Measurements from ENCODE around the gene PDE4A.
"Not testable (repeated sequence)": the region's sequence is repeated elsewhere in the genome, so short reads cannot be mapped to it uniquely, and the experiment has no call there.

PDE4A gene

DNA sequence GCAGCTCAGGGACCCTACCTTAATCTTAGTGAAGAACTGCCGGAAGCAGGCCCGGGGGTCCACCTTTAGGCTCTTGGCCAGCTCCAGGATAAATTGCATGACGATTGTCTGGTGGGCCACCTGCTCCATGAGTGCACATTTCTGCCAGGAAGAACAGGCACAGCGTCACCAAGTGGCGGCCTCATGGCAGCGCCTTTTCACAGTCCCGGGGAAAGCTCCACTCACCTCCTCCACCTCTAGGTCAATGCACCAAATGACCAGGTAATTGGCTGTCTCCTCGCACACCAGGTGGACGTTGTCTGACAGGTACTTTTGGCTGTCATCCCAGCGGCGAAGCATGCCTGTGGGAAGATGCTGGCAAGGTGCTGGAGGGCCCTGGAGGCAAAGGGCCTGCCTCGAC is 25.3 kb upstream of the PDE4A start:
- no peak for FAIRE-seq
- TF ChIP-seq POLR2A (IDR thresholded peaks at IDR 0.05; ENCODE audit: low read depth, low read length), result no peak
- DNase-seq (ENCODE audit: insufficient read length, low spot score), result no peak

DNA sequence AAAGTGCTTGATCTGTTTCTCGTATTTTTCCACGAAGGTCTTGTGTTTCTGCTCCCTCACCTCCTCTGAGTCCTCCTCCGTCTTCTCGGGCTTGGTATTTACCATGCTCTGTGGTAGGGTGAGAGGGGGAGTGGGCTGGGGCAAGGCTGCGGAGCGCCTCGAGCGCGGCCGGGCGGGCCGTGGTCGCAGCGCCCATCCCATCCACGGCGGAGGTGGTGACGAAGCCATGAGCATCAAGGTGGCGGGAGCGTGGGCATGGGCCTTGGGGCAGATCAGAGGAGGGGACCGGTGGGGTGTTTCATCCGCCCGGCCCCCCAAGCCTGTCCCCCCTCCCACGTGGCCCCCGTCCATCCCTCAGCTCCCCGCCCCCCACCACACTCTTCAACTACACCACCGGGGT is 24.9 kb upstream of the PDE4A start:
- no peak for DNase-seq (ENCODE audit: insufficient read length, low spot score)
- TF ChIP-seq POLR2A (IDR thresholded peaks at IDR 0.05; ENCODE audit: low read depth, low read length), result no peak
- no peak for FAIRE-seq

DNA sequence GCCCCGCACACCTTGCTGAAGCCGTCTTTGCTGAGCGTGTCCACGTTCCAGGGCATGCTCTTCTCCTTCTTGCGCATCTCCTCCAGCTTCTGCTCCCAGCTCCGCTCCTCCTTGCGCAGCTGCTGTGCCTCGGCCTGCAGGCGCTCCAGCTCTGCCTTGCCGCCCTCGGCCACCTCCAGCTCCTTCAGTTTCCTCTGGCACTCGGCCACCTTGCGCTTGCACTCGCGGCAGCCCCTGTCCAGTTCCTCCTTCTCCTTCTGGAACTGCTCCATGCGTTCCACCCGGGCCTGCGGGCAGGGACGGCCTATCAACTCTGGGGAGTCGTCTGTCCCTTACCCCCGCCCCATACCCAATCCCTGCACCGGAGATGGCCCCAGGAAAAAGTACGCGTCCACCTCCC is 24.4 kb upstream of the PDE4A start:
- FAIRE-seq, result no peak

DNA sequence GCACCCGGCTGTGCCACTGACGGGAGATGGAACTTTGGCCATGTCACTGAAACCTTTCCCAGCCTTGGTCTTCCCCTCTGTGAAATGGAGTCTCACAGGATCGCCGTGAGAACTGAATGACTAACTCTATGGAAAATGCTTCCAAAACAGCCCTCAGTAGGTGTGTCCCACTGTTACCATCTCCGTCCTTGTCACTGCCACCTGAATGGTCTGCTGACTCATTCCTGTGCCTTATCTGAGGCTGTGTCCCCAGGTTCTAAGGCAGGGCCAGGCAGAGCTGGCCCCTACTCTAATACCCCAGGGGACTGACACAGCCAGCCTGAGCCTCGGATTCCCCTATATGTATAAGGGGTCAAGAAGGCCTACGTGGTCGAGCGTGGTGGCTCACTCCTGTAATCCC is 21.5 kb upstream of the PDE4A start:
- DNase-seq (ENCODE audit: insufficient read length, low spot score) (no peak), FAIRE-seq (no peak)
- TF ChIP-seq POLR2A (IDR thresholded peaks at IDR 0.05; ENCODE audit: low read depth, low read length), result no peak

More for the DNA sequence above, 24.4 kb upstream of the PDE4A start:
- no peak for DNase-seq (ENCODE audit: insufficient read length, low spot score)
- TF ChIP-seq POLR2A (IDR thresholded peaks at IDR 0.05; ENCODE audit: low read depth, low read length), result no peak

DNA sequence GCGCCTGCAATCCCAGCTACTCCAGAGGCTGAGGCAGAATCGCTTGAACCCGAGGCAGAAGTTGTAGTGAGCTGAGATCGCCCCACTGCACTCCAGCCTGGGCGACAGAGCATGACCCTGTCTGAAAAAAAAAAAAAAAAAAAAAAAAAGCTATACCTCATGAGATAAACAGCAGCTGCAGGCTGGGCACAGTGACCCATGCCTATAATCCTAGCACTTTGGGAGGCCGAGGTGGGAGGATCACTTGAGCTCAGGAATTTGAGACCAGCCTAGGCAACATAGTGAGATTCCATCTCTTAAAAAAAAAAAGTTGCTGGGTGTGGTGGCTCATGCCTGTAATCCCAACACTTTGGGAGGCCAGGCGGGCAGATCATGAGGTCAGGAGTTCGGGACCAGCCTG is 21.0 kb upstream of the PDE4A start:
- not testable (repeated sequence) for DNase-seq (ENCODE audit: insufficient read length, low spot score); FAIRE-seq

DNA sequence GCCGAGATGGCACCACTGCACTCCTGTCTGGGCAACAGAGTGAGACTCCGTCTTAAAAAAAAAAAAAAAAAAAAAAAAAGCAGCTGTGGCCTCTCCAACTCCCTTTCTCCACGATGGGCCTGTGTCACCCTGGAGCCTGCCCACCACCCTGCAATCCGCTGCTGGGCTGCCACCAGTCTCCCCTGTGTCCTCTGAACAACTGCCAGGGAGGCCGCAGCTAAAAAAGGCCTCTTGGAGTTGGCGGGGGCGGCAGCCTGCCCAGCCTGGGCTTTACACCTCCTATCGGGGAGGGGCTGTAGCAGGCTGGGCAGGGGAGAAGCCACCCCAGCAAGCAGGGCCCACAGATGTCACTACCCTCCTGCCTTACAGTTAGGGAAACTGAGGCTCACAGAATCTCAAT is 20.5 kb upstream of the PDE4A start:
- DNase-seq (ENCODE audit: insufficient read length, low spot score) (no peak), FAIRE-seq (no peak)
- no peak for TF ChIP-seq POLR2A (IDR thresholded peaks at IDR 0.05; ENCODE audit: low read depth, low read length)

DNA sequence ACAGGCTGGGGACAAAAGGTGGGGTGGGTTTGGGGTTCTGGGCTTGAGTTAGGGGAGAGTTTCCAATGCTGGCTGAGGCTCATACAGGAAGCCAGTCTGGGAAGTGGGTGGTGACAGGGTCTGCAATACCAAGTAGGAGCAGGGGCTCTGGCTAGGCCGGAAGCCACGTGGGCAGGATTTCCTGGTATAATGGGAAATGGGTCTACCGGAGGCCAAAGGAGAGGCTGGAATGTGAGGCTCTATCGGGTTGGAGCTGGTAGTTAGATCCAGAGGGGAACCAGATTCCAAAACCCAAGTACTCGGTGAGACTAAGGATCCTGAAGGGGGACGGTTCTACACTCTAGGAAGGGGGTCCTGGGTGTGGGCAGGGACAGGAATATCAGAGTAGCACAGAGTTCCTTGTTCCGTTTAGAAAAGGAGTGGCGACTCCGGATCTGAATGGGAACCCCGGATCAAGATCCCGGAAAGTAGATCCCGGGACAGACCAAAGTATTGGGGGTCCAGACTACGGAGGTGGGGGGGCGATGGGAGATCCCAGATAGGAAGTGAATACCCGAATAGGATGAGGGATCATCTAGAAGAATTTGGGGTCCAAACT is 17.8 kb upstream of the PDE4A start:
- no peak for TF ChIP-seq POLR2A (IDR thresholded peaks at IDR 0.05; ENCODE audit: low read depth, low read length)
- DNase-seq (ENCODE audit: insufficient read length, low spot score) (no peak), FAIRE-seq (no peak)

DNA sequence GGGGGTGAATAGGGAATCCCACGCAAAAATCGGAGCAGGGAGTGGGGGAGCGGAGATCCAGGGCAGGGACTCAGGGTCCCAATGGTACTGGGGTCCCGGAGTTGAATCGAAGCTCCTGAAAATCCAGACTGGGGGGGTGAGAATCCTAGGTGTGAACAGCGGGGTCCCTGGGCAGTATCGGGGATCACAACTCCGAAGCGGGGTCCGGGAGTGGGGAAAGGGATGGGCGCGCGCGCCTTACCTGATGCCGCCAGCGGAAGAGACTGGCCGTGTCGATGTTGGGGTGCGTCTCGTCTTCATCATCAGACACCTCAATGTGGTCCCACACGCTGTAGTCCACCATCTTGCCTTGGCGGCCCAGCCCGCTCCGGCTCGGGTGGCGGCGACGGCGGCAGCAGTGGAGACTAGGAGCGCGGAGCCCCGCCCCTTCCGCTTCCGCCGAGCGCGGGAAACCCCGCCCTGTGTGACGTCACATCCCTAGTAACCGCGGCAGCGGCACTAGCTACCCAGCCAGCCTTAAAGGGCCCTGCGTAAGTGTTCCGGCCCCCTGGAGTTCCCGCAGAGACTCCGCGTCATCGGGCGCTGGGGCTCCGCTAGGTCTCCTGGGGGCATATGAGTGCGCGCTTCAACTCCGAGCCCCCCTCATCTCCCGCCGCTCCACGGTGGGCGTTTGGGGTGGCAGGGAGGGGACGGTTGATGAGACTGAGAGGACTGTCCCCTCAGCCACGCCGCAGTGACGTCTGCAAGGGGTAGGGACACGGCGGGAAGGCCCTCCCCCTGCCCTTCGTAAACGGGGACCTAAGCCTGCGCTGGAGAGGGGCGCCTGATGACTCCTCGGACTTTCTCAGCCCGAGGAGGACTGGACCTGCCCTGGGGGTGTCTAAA is 17.0 kb upstream of the PDE4A start, which contains the start of gene CDC37:
Gene CDC37, minus strand, starts transcription at position 406 of the 885 bp plus-strand sequence. Its CDS starts 63 bp downstream, at position 343.
- DNase-seq (ENCODE audit: insufficient read length, low spot score) (peak; percentile 96), FAIRE-seq (no peak)
- TF ChIP-seq POLR2A (IDR thresholded peaks at IDR 0.05; ENCODE audit: low read depth, low read length), result peak; percentile 97

DNA sequence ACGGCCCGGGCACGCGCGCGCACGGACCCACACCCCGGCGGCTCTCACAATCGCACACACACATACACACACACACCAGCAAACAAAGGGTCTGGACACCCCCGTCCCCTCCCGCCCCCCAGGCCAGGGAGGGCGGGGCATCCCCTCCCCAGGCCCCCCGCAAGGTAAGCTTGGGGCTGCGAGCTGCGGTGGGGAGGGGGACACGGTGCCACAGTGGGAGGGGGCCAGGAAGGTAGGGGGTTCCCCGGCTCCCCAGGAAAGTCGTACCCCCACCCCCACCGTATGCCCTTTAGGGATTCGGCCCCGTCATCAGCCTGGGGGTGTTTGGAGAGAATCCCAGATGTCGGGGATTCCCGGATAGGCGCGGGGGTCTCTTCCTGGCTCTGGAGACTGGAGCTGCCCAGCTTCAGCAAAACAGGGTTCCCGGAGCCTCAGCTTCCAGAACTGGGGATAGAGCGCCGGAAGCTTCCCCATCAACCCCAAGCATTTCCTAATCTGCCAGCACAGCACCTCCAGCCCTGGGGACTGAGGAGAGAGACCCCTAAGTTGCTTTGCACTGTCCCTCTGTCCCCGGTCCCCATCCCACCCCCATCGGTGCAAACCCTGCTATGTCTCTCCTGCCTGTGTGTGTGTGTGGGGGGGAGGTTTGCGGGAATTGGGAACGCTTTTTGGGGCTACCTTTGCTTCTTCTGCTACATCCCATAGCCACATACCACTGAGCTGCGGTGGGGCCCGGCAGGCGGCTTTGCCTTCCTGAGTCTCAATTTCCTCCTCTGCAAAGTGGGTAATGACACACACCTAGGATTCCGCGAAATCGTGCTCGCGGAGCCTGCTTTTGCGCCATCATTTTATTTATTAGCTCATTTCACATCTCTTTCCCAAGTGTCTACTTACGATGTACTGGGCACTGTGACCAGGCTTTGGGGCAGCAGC is 15.2 kb upstream of the PDE4A start:
- no peak for TF ChIP-seq POLR2A (IDR thresholded peaks at IDR 0.05; ENCODE audit: low read depth, low read length)
- DNase-seq (ENCODE audit: insufficient read length, low spot score) (no peak), FAIRE-seq (no peak)

DNA sequence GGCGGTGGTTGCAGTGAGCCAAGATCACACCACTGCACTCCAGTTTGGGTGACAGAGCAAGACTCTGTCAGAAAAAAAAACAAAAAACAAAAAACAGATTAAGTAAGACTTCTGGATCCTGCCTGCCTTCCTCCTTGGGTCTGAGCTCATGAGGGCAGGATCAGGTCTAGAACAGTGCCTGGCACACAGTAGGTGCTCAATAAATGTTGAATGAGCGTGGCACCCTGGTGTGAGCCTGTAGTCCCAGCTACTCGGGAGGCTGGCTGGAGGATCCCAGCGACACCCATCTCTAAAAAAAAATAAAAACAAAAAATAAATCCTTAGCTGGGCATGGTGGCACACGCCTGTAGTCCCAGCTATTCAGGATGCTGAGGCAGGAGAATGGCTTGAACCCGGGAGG is 14.1 kb upstream of the PDE4A start:
- no peak for FAIRE-seq
- TF ChIP-seq POLR2A (IDR thresholded peaks at IDR 0.05; ENCODE audit: low read depth, low read length), result no peak
- no peak for DNase-seq (ENCODE audit: insufficient read length, low spot score)

DNA sequence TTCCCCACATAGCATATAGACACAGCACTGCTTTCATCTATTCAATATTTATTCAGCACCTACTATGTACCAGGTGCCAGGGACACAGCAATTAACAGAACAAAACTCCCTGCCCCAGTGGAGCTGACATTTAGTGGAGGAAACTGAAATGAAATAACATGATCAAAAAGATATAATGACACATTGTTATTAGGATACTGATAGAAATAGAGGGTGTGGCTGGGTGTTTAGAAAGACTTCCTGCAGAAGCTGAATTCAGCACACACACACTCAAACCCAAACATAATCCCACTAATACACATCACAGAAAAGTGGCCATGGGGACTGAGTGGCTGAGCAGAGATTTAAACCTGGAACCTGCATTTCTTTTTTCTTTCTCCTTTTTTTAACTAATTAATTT is 13.2 kb upstream of the PDE4A start:
- DNase-seq (ENCODE audit: insufficient read length, low spot score) (no peak), FAIRE-seq (no peak)
- TF ChIP-seq POLR2A (IDR thresholded peaks at IDR 0.05; ENCODE audit: low read depth, low read length), result no peak

DNA sequence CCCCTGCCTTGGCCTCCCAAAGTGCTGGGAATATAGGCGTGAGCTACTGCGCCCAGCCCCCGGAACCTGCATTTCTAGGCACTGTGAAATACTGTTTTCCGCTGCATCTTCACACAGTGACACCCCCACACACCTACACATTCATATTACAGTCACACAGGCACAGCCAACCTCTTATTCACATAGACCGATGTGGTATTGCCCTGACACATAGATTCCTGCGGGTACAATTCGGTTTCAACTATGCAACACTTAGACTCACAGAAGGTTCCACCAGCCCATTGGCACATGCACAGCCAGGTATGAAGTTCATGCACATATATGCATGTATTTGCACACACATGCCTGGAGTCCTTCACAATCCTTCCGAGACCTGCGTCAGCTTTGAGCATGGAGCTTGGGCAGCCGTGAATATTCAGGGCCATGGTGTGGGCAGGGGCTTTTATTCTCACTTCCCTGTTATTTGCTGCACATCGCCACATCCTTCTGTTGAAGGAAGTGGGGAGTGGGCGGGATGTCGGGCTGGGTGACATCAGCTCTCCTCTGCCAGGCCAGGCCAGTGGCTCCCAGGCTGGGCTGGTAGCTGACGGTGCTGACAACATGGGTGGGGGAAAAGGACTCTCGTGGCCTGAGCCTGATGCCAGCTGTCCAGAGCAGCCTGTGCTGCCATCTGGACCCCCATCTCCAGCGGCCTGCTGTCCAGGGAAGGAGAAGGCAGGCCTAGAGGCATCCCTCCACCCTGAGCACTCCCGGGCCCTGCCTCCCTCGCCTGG is 11.6 kb upstream of the PDE4A start:
- no peak for FAIRE-seq
- DNase-seq (ENCODE audit: insufficient read length, low spot score), result no peak
- no peak for TF ChIP-seq POLR2A (IDR thresholded peaks at IDR 0.05; ENCODE audit: low read depth, low read length)

DNA sequence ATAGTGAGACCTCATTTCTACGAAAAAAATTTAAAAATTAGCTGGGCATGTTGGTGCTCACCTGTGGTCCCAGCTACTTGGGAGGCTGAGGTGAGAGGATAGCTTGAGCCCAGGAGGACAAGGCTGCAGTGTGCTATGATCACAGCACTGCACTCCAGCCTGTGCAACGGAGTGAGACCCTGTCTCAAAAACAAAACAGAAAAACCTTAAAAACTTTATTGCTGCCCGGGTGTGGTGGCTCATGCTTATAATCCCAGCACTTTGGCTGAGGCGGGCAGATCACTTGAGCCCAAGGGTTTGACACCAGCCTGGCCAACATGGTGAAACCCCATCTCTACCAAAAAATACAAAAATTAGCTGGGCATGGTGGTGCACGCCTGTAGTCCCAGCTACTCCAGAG is 9.1 kb upstream of the PDE4A start:
- not testable (repeated sequence) for FAIRE-seq; DNase-seq (ENCODE audit: insufficient read length, low spot score)
